Loucy (cell line): ENCODE data around the gene FAR2.

Source experiments
- EZH2phosphoT487 ChIP-seq: fragments of 200-600 bp; IDR thresholded peaks from 2 replicates; pipeline ENCODE4 v1.6.1; 2018; ENCODE audit warnings: antibody characterized with exemption, mild to moderate bottlenecking, moderate library complexity, borderline replicate concordance
- TF ChIP-seq, protein P1 (sequence below): fragments of 200-600 bp; sonication (generic); conservative IDR thresholded peaks from 2 replicates; pipeline ENCODE4 v1.5.1; 2014; ENCODE audit warnings: mild to moderate bottlenecking, antibody characterized with exemption, low read length

DNA sequence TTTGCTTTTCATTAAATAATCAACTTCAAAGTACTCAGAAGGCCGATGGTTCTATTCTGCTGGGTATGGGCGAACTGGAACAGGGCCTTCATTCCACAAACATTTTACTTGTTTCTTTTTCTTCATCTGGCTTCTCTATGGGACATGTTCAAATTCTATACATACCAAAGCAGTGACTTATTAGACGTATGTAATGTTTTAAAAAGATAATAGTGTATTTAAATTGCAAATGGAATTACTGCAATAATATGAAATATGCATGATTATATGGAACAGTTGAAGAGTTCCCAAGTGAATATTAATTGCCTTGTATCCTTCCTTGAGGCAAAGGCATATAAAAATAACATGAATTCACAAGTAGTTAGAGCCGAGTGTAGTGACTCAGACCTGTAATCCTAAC, 75.5 kb downstream of the FAR2 start:
- TF ChIP-seq, protein P1, sequence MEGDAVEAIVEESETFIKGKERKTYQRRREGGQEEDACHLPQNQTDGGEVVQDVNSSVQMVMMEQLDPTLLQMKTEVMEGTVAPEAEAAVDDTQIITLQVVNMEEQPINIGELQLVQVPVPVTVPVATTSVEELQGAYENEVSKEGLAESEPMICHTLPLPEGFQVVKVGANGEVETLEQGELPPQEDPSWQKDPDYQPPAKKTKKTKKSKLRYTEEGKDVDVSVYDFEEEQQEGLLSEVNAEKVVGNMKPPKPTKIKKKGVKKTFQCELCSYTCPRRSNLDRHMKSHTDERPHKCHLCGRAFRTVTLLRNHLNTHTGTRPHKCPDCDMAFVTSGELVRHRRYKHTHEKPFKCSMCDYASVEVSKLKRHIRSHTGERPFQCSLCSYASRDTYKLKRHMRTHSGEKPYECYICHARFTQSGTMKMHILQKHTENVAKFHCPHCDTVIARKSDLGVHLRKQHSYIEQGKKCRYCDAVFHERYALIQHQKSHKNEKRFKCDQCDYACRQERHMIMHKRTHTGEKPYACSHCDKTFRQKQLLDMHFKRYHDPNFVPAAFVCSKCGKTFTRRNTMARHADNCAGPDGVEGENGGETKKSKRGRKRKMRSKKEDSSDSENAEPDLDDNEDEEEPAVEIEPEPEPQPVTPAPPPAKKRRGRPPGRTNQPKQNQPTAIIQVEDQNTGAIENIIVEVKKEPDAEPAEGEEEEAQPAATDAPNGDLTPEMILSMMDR, result no peak
- no peak for TF ChIP-seq EZH2phosphoT487
